ENCODE data around the gene ZCCHC4. TPM values are rescaled to one million over a fixed set of nuclear protein-coding genes. Genes with fewer than 3 reads are reported as not detected.
A peak's percentile ranks its signal among the peaks of the same experiment; 100 is the strongest.

The ZCCHC4 gene
- polyA plus RNA-seq, 2 of the 4 experiments (the other 2 are of a cell fraction), result 5.2 to 10.2 TPM

GRCh38 chr4:25283948-25284347, 28.6 kb upstream of the ZCCHC4 start:
- Histone ChIP-seq H3K9me3 (no peaks in the 10 kb centered on the region), H3K4me2 (peak overlapping the region; percentile 33; the same call in 2 of the 3 replicates), H3K4me1 (peaks cover 9% of the 10 kb centered on the region; the same call in 1 of the 3 replicates), H3K4me3 (no peak overlapping the region), H3K27ac (no peak overlapping the region)
- POLR2A ChIA-PET, result no interaction called here
- ATAC-seq (no peak), FAIRE-seq (no peak), DNase-seq (ENCODE audit: low read depth in 1 of 2, low spot score in 1 of 2) (no peak)
- TF ChIP-seq NR3C1 (IDR thresholded peaks at IDR 0.05) (no peak), MAZ (IDR thresholded peaks at IDR 0.05; ENCODE audit: borderline replicate concordance, low read depth, low read length) (no peak), TP53 (CRISPR knock-in tag; IDR thresholded peaks at IDR 0.05) (no peak), MYC (IDR thresholded peaks at IDR 0.05; ENCODE audit: borderline replicate concordance, low read length) (no peak), EHMT2 (IDR thresholded peaks at IDR 0.05; ENCODE audit: low read depth) (no peak), ELK1 (IDR thresholded peaks at IDR 0.05; ENCODE audit: low read depth, low read length) (no peak), HEYL (CRISPR knock-in tag; IDR thresholded peaks at IDR 0.05) (no peak), RAD21 (conservative IDR thresholded peaks at IDR 0.05 in 1 of 2, IDR thresholded peaks at IDR 0.05 in 1 of 2) (no peak), ZSCAN20 (CRISPR knock-in tag; IDR thresholded peaks at IDR 0.05) (no peak), NFE2L2 (conservative IDR thresholded peaks at IDR 0.05; ENCODE audit: low read length) (no peak)
- CTCF ChIA-PET, result no interaction called here
- WGBS (ENCODE audit: missing lambda C conversion rate), result 28% methylated on average over 3 of the region's 3 CpGs

GRCh38 chr4:25284466-25284865, 28.1 kb upstream of the ZCCHC4 start:
- no peak for ATAC-seq
- ChIA-PET POLR2A (no interaction called here), CTCF (interaction anchor here (0.6 kb wide), 1 partner anchor 1258 kb away, joined by 3 read pairs; no protein-coding TSS in a partner anchor)
- peaks cover 9% of the 10 kb centered on the region; the same call in 1 of the 3 replicates for H3K4me1 ChIP-seq
- no peaks in the 10 kb centered on the region for H3K9me3 ChIP-seq
- no peak overlapping the region for H3K4me2 ChIP-seq
- TF ChIP-seq EP300 (IDR thresholded peaks at IDR 0.05) (no peak), RARB (CRISPR knock-in tag; IDR thresholded peaks at IDR 0.05) (no peak), SMC3 (IDR thresholded peaks at IDR 0.05) (no peak), CHD4 (IDR thresholded peaks at IDR 0.05; ENCODE audit: borderline replicate concordance) (no peak), JUN (IDR thresholded peaks at IDR 0.05) (no peak), HOXB13 (CRISPR knock-in tag; IDR thresholded peaks at IDR 0.05; ENCODE audit: low read depth) (no peak)
- no peak for FAIRE-seq
- H3K4me3 ChIP-seq, result no peak overlapping the region
- 60% methylated on average over 3 of the region's 3 CpGs for WGBS (ENCODE audit: missing lambda C conversion rate)
- no peak overlapping the region for H3K27ac ChIP-seq
- DNase-seq (ENCODE audit: low read depth in 1 of 2, low spot score in 1 of 2), result no peak

GRCh38 chr4:25290490-25291067, 22.0 kb upstream of the ZCCHC4 start:
- Histone ChIP-seq H3K9me3 (no peaks in the 10 kb centered on the region), H3K27ac (no peak overlapping the region), H3K4me1 (no peaks in the 10 kb centered on the region), H3K4me2 (no peak overlapping the region), H3K4me3 (no peak overlapping the region)
- FAIRE-seq, result no peak
- ChIA-PET POLR2A (no interaction called here), CTCF (no interaction called here)
- no peak for ATAC-seq
- WGBS (ENCODE audit: missing lambda C conversion rate), result 54% methylated on average over 5 of the region's 11 CpGs
- no peak for DNase-seq (ENCODE audit: low read depth in 1 of 2, low spot score in 1 of 2)
- TF ChIP-seq RFX5 (IDR thresholded peaks at IDR 0.05), result no peak
- TF ChIP-seq CTCF (IDR thresholded peaks at IDR 0.05), result no peak
